ENCODE measurements around the gene ADI1.

GRCh38 chr2:3522961-3523421 is 3.7 kb upstream of the ADI1 start:
- TF ChIP-seq YY1 (IDR thresholded peaks at IDR 0.05; ENCODE audit: insufficient read depth, insufficient read length) (no peak), ZNF274 (IDR thresholded peaks at IDR 0.05; ENCODE audit: low read depth, low read length) (no peak), SUZ12 (IDR thresholded peaks at IDR 0.05; ENCODE audit: extremely low read depth, insufficient read depth, insufficient read length) (no peak)

Measured in NT2/D1 (cell line).